Esophagus muscularis mucosa (tissue), 4 donors: ENCODE results near the gene MT1G. TPM values are rescaled to one million over a fixed set of nuclear protein-coding genes. Genes with fewer than 3 reads are reported as not detected.
"Not testable (repeated sequence)": the region's sequence is repeated elsewhere in the genome, so short reads cannot be mapped to it uniquely, and the experiment has no call there.

ENCODE experiments used
- DNase-seq: peaks from one replicate; pipeline ENCODE4 v3.0.0-alpha.2; 2017; ENCODE audit errors: extremely low spot score
- H3K27ac ChIP-seq, 4 donors: fragments of 200-600 bp; sonication (generic); replicated peaks in 1 of 4; 1 replicate in 3 of 4; 2 replicates in 1 of 4; pipeline ENCODE4 v1.5.1; 2016 to 2019; ENCODE audit warnings: mild to moderate bottlenecking in 1 of 4
- H3K27me3 ChIP-seq, 4 donors: fragments of 200-600 bp; sonication (generic); one replicate each; pipeline versions ENCODE4 v1.5.1 to v1.6.0; 2016 to 2019
- H3K36me3 ChIP-seq, 4 donors: fragments of 200-600 bp; sonication (generic); one replicate each; pipeline ENCODE4 v1.5.1; 2016 to 2019
- H3K4me1 ChIP-seq, 4 donors: fragments of 200-600 bp; sonication (generic); one replicate each; pipeline ENCODE4 v1.5.1; 2016 to 2019
- H3K4me3 ChIP-seq, 4 donors: fragments of 200-600 bp; sonication (generic); 1 replicate in 2 of 4; 2 replicates in 2 of 4; pipeline ENCODE4 v1.5.1; 2016 to 2019; ENCODE audit warnings: mild to moderate bottlenecking in 4 of 4, moderate library complexity in 1 of 4
- H3K9me3 ChIP-seq, 4 donors: fragments of 200-600 bp; sonication (generic); 1 replicate in 3 of 4; 2 replicates in 1 of 4; pipeline ENCODE4 v1.5.1; 2016 to 2019
- CTCF ChIP-seq, 3 experiments: fragments of 200-600 bp in 2 of 3; fragments of 450-650 bp in 1 of 3; sonication (generic) in 2 of 3; IDR thresholded peaks; one replicate each; pipeline ENCODE4 v1.5.1; 2017 to 2019; ENCODE audit warnings: antibody characterized with exemption in 3 of 3, mild to moderate bottlenecking in 2 of 3, moderate library complexity in 1 of 3
- EP300 ChIP-seq: sonication (generic); formaldehyde crosslinking; IDR thresholded peaks from one replicate; pipeline ENCODE4 v1.6.1; 2017; ENCODE audit warnings: antibody characterized with exemption
- POLR2A ChIP-seq: fragments of 450-650 bp; IDR thresholded peaks from one replicate; pipeline ENCODE4 v1.6.1; 2017; ENCODE audit warnings: antibody characterized with exemption, moderate library complexity, mild to moderate bottlenecking, low read depth
- POLR2AphosphoS5 ChIP-seq, 2 donors: sonication (generic); formaldehyde crosslinking; IDR thresholded peaks; one replicate each; pipeline ENCODE4 v1.6.1; 2017; ENCODE audit warnings: antibody characterized with exemption in 2 of 2
- WGBS: methylation state at CpG from one replicate; pipeline ENCODE4 v1.1.5; 2018; 5-methylcytosine and 5-hydroxymethylcytosine counted together
- intact Hi-C: fragments of 100-400 bp; cut with DNase I; formaldehyde crosslinking; loops from one replicate; pipeline ENCODE4 v1.15.1; 2023
- total RNA-seq, 4 donors: library from RNA; depleted of rRNA; stranded (reverse); fragments of >200 nt; gene quantifications; one replicate each; pipeline versions ENCODE4 v1.1.0 to v1.2.1, GENCODE V29; 2016

The MT1G gene
- total RNA-seq, 4 donors from 2014 or later = 4.9 to 59.0 (median 19.0) TPM; not detected in 1

- WGBS = 55% methylated on average over 9 of the region's 12 CpGs
- Histone ChIP-seq H3K27me3 (peaks cover 0 to 85% (median 25%) of the 10 kb centered on the region in 4 donors), H3K4me3 (no peak overlapping the region), H3K9me3 (no peaks in the 10 kb centered on the region), H3K4me1 (peaks cover 11 to 25% (median 20%) of the 10 kb centered on the region in 4 donors), H3K36me3 (no peaks in the 10 kb centered on the region), H3K27ac (no peak overlapping the region)
- intact Hi-C loops = loop anchor here (2.0 kb wide), 1 partner anchor 29 kb away; no protein-coding TSS in a partner anchor
- no peak for DNase-seq
- TF ChIP-seq CTCF (IDR thresholded peaks at IDR 0.05) (peak; percentile 58 to 67 (median 67)), EP300 (no peak)
Measured at GRCh38 chr16:56673921-56674320, 6.1 kb upstream of the MT1G start.

GRCh38 chr16:56672761-56673536, 5.1 kb upstream of the MT1G start:
- Histone ChIP-seq H3K4me1 (peaks cover 14 to 32% (median 24%) of the 10 kb centered on the region in 4 donors), H3K9me3 (no peaks in the 10 kb centered on the region), H3K4me3 (no peak overlapping the region), H3K36me3 (no peaks in the 10 kb centered on the region), H3K27ac (no peak overlapping the region), H3K27me3 (peaks cover 3 to 95% (median 35%) of the 10 kb centered on the region in 4 donors)
- intact Hi-C loops = loop anchor here (2.0 kb wide), 1 partner anchor 30 kb away; no protein-coding TSS in a partner anchor
- WGBS = 85% methylated on average over 11 of the region's 11 CpGs
- TF ChIP-seq POLR2A (no peak), CTCF (IDR thresholded peaks at IDR 0.05) (no peak), POLR2AphosphoS5 (IDR thresholded peaks at IDR 0.05) (no peak), EP300 (no peak)
- DNase-seq = no peak

GRCh38 chr16:56672171-56672570, 4.3 kb upstream of the MT1G start:
- intact Hi-C loops = loop anchor here (2.0 kb wide), 1 partner anchor 31 kb away; no protein-coding TSS in a partner anchor
- H3K9me3 ChIP-seq, H3K4me3 ChIP-seq, DNase-seq, H3K36me3 ChIP-seq, H3K27ac ChIP-seq: not testable (repeated sequence)
- Histone ChIP-seq H3K4me1 (peaks cover 19 to 39% (median 29%) of the 10 kb centered on the region in 4 donors), H3K27me3 (peaks cover 4 to 100% (median 39%) of the 10 kb centered on the region in 4 donors)
- 76% methylated on average over 3 of the region's 3 CpGs for WGBS

- not testable (repeated sequence) for H3K27ac ChIP-seq, DNase-seq, H3K4me3 ChIP-seq, H3K36me3 ChIP-seq, H3K9me3 ChIP-seq
- WGBS = 61% methylated on average over 2 of the region's 2 CpGs
- intact Hi-C loops = loop anchor here (2.0 kb wide), 1 partner anchor 31 kb away; no protein-coding TSS in a partner anchor
- H3K27me3 ChIP-seq = peaks cover 4 to 100% (median 40%) of the 10 kb centered on the region in 4 donors
- peaks cover 19 to 39% (median 29%) of the 10 kb centered on the region in 4 donors for H3K4me1 ChIP-seq
Measured at GRCh38 chr16:56671691-56672090, 3.8 kb upstream of the MT1G start.

- Histone ChIP-seq H3K36me3 (no peaks in the 10 kb centered on the region), H3K27me3 (peaks cover 4 to 100% (median 34%) of the 10 kb centered on the region in 4 donors), H3K4me3 (no peak overlapping the region), H3K27ac (no peak overlapping the region), H3K9me3 (no peaks in the 10 kb centered on the region), H3K4me1 (peaks cover 13 to 30% (median 22%) of the 10 kb centered on the region in 4 donors)
- 100% methylated on average over 1 of the region's 2 CpGs for WGBS
- intact Hi-C loops = no loop called here
- no peak for TF ChIP-seq CTCF (IDR thresholded peaks at IDR 0.05)
- no peak for TF ChIP-seq POLR2A
- TF ChIP-seq POLR2AphosphoS5 (IDR thresholded peaks at IDR 0.05) = no peak
- TF ChIP-seq EP300 = no peak
- no peak for DNase-seq
Measured at GRCh38 chr16:56670620-56670934, 2.7 kb upstream of the MT1G start.
